Ishikawa (cell line): ENCODE data around the gene S100A8.

Source experiments
- CEBPB ChIP-seq: IDR thresholded peaks from 2 replicates; pipeline ENCODE4 v1.6.1; 2012
- CREB1 ChIP-seq: IDR thresholded peaks from 2 replicates; pipeline ENCODE4 v1.6.1; 2012; ENCODE audit warnings: low read depth
- EGR1 ChIP-seq: IDR thresholded peaks from 2 replicates; pipeline ENCODE4 v1.6.1; 2012
- EP300 ChIP-seq: IDR thresholded peaks from 2 replicates; pipeline ENCODE4 v1.6.1; 2012; ENCODE audit warnings: borderline replicate concordance
- FOXM1 ChIP-seq: IDR thresholded peaks from 2 replicates; pipeline ENCODE4 v1.6.1; 2012; ENCODE audit warnings: low read depth, borderline replicate concordance
- MAX ChIP-seq: IDR thresholded peaks from 2 replicates; pipeline ENCODE4 v1.6.1; 2012
- NFIC ChIP-seq: IDR thresholded peaks from 2 replicates; pipeline ENCODE4 v1.6.1; 2012
- RAD21 ChIP-seq: IDR thresholded peaks from 2 replicates; pipeline ENCODE4 v1.6.1; 2012; ENCODE audit warnings: low read depth
- REST ChIP-seq: IDR thresholded peaks from 2 replicates; pipeline ENCODE4 v1.6.1; 2012; ENCODE audit warnings: low read depth, mild to moderate bottlenecking
- TAF1 ChIP-seq: IDR thresholded peaks from 2 replicates; pipeline ENCODE4 v1.6.1; 2012; ENCODE audit warnings: low read depth, mild to moderate bottlenecking
- TCF12 ChIP-seq: IDR thresholded peaks from 2 replicates; pipeline ENCODE4 v1.6.1; 2012; ENCODE audit warnings: low read depth
- TEAD4 ChIP-seq: IDR thresholded peaks from 2 replicates; pipeline ENCODE4 v1.6.1; 2012
- USF1 ChIP-seq: IDR thresholded peaks from 2 replicates; pipeline ENCODE4 v1.6.1; 2012
- YY1 ChIP-seq: IDR thresholded peaks from 2 replicates; pipeline ENCODE4 v1.6.1; 2012; ENCODE audit warnings: low read depth
- ZBTB7A ChIP-seq: IDR thresholded peaks from 2 replicates; pipeline ENCODE4 v1.6.1; 2012; ENCODE audit warnings: low read depth

Gene S100A8

GRCh38 chr1:153396461-153396860 lies 5.6 kb upstream of the S100A8 start:
- TF ChIP-seq REST (no peak), ZBTB7A (no peak), CREB1 (no peak)

GRCh38 chr1:153395776-153396175 lies 4.9 kb upstream of the S100A8 start:
- TF ChIP-seq FOXM1 (no peak), MAX (no peak), TEAD4 (no peak), ZBTB7A (no peak), REST (no peak), CEBPB (no peak), CREB1 (no peak), EP300 (no peak), NFIC (no peak), YY1 (no peak), EGR1 (no peak), TCF12 (no peak)

- TF ChIP-seq REST (no peak), CEBPB (no peak), TCF12 (no peak), TAF1 (no peak), RAD21 (no peak), MAX (no peak), EGR1 (no peak), ZBTB7A (no peak), CREB1 (no peak), USF1 (no peak), YY1 (no peak), FOXM1 (no peak), NFIC (no peak), TEAD4 (no peak), EP300 (no peak)
These were observed 4.3 kb upstream of the S100A8 start for GRCh38 chr1:153395136-153395685.

- no peak for TF ChIP-seq EGR1
- TF ChIP-seq NFIC: no peak
- TF ChIP-seq EP300: no peak
- no peak for TF ChIP-seq CREB1
- no peak for TF ChIP-seq TAF1
These were observed 3.5 kb upstream of the S100A8 start for GRCh38 chr1:153394391-153394790.

- TF ChIP-seq MAX (no peak), TEAD4 (no peak), YY1 (no peak), EGR1 (no peak), ZBTB7A (no peak), TAF1 (no peak)
These were observed 3.1 kb upstream of the S100A8 start for GRCh38 chr1:153393926-153394325.

GRCh38 chr1:153392822-153393221 lies 1.9 kb upstream of the S100A8 start:
- TF ChIP-seq REST (no peak), TAF1 (no peak), TCF12 (no peak), NFIC (no peak)
